Stimulated activated CD4-positive, alpha-beta T cell treated with anti-CD3 and anti-CD28 coated beads, Interleukin-2, amount 100 ng/mL, for 48 hours (primary cell): ENCODE measurements around the gene KPNA2.
"Not testable (repeated sequence)": the region's sequence is repeated elsewhere in the genome, so short reads cannot be mapped to it uniquely, and the experiment has no call there.

ENCODE experiments used
- DNase-seq, 2 donors: peaks; one replicate each; pipeline ENCODE4 v3.0.0-alpha.2; 2020

The KPNA2 gene

GRCh38 chr17:68061512-68062313, 26.2 kb downstream of the KPNA2 start:
- DNase-seq: no peak

DNA sequence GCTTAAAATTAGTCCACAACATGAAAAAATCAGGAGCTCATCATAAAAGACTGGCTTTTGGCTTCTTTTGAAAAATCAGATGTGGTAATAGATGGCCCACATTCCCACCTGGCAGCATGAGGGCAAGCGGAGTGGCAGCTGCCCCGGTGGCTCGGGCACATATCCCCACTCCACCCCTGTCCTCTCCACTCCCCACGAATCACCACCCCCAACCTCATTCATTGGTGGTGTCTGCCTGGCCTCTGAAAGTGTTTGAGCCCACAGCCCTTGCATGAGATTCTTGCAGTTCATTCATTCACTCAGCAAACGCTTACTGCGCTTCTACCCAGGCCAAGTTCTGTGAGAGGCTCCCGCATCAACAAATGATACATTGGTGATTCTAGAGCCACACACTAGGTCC, 29.8 kb downstream of the KPNA2 start:
- not testable (repeated sequence) for DNase-seq

DNA sequence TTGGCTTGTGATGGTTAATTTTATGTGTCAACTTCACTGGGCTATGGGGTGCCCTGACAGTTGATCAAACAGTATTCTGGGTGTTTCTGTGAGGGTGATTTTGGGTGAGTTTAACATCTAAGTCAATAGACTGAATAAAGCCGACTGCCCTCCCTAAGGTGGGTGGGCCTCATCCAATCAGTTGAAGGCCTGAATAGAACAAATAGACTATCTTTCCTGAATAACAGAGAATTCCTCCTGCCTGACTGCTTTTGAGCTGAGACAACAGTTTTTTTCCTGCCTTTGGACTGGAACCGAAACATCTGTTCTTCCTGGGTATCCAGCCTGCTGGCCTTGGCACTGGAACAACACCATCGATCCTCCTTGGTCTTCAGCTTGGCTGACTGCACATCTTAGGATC, 33.0 kb downstream of the KPNA2 start:
- not testable (repeated sequence) for DNase-seq

DNA sequence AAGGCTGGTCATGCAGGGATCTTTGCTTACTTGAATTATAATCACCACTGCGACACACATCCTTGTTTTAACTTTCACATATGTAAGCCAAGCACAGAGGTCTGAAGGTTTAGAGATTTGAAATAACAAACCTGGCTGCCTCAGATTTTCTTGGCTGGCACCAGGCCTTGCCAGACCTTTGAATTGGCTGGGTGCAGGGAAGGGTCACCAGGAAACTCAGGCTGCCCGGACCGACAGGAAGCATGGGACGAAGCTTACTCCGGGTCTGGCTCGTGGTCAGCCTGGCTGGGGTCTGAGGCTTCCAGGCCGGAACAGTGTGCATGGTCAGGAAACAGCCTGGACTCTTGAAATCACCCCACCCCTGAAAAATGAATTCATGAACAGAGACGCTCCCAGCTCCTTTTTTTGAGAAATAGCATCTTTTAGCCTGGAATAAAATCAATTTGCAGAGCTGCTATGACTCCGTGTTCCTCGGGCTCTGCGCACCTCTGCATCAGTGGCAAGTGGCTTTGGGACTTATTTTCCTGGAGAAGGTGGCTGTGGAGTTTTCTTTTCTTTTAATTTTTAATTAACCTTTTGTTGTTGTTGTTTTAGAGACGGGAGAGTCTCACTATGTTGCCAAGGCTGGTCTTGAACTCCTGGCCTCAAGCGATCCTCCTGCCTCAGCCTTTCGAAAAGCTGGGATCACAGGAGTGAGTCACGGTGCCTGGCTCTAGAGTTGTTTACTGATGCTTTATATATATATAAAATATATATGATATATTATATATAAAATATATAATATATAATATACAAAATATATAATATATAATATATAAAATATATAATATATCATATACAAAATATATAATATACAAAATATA, 35.3 kb downstream of the KPNA2 start:
- not testable (repeated sequence) for DNase-seq

DNA sequence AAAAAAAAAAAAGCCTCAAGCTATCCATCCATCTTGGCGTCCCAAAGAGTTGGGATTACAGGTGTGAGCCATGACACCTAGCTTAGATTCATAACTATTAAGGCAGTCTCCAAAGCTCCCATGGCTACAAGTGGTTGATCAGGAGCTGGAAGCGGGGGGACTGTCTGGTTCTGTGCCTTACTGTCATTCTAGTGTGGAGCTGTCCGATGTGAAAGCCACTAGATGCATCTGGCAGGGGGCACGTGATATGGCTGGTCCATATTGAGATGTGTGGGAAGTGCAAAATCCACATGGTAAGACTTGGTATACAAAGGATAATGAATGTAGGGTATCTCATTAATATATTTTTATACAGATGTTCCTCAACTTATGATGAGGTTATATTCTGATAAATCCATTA, 38.7 kb downstream of the KPNA2 start:
- DNase-seq: no peak

DNA sequence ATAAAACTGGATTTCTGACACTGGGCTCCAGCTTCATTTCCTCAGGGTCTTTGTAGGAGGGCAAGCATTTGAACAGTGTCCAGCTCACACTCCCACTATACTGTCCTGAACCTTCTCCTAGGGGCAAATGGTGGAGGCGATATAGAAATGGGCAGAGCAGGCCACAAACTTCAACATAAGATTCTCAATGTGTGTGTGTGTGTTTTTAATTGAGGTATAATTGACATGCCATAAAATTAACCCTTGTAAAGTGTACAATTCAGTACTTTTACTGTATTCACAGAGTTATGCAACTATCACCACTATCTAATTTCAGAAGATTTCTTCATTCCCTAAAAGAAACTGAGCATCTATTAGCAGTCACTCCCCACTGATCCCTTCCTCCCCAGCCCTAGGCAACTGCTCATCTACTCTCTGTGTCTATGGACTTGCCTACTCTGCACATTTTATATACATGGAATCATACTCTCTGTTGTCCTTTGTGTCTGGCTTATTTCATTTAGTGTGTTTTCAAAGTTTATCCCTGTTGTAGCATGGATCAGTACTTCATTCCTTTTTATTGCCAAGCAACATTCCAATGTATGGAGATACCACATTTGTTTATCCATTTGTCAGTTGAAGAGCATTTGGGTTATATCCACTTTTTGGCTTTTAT, 40.5 kb downstream of the KPNA2 start:
- DNase-seq: not testable (repeated sequence)

DNA sequence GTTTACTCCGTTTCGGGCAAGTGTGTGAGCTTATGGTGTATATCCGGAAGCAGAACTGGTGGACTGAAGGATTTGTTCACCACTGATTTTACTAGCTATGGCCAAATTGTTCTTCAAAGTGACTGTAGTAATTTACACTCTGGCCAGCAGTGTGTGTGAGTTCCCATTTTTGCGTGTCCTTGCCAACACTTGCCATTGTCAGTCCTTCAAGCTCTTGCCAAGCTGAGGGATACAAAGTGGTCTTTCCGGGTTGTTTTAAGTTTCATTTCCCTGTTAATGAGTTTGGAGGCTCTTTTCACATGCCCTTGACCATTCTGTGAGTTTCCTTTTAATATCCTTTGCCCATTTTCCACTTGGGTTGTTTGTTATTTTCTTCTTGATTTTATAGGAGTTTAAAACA, 42.0 kb downstream of the KPNA2 start:
- not testable (repeated sequence) for DNase-seq

DNA sequence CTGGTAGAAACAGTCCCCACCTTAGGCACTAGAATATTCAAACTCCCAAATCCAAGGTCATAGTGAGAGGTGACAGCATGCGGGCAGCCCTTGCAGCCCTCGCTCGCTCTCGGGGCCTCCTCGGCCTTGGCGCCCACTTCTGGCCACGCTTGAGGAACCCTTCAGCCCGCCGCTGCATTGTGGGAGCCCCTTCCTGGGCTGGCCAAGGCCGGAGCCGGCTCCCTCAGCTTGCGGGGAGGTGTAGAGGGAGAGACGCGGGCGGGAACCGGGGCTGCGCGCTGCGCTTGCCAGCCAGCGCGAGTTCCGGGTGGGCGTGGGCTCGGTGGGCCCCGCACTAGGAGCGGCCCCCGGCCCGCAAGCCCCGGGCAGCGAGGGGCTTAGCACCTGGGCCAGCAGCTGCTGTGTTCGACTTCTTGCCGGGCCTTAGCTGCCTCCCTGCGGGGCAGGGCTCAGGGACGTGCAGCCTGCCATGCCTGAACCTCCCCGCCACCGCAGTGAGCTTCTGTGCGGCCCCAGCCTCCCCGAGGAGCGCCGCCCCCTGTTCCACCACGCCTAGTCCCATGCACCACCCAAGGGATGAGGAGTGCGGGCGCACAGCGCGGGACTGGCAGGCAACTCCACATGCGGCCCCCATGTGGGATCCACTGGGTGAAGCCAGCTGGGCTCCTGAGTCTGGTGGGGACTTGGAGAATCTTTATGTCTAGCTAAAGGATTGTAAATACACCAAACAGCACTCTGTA, 45.0 kb downstream of the KPNA2 start:
- DNase-seq: no peak

DNA sequence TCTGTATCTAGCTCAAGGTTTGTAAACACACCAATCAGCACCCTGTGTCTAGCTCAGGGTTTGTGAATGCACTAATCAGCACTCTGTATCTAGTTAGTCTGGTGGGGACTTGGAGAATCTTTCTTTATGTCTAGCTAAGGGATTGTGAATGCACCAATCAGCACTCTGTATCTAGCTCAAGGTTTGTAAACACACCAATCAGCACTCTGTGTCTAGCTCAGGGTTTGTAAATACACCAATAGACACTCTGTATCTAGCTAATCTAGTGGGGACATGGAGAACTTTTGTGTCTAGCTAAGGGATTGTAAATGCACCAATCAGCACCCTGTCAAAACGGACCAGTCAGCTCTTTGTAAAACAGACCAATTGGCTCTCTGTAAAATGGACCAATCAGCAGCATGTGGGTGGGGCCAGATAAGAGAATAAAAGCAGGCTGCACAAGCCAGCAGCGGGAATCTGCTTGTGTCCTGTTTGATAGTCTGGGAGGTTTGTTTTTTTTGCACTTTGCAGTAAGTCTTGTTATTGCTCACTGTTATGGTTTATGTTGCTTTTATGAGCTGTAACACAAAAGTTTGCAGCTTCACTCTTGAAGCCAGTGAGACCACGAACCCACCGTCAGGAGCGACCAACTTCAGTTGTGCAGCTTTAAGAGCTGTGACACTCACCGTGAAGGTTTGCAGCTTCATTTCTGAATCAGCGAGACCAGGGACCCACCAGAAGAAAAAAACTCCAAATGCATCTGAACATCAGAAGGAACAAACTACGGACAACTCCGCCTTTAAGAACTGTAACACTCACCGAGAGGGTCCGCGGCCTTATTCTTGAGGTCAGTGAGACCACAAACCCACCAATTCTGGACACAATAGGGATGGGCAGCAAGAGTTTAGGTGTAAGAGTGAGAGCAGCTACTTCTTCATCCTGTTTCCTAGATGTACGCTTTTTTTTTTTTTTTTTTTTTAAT, 46.0 kb downstream of the KPNA2 start:
- not testable (repeated sequence) for DNase-seq

DNA sequence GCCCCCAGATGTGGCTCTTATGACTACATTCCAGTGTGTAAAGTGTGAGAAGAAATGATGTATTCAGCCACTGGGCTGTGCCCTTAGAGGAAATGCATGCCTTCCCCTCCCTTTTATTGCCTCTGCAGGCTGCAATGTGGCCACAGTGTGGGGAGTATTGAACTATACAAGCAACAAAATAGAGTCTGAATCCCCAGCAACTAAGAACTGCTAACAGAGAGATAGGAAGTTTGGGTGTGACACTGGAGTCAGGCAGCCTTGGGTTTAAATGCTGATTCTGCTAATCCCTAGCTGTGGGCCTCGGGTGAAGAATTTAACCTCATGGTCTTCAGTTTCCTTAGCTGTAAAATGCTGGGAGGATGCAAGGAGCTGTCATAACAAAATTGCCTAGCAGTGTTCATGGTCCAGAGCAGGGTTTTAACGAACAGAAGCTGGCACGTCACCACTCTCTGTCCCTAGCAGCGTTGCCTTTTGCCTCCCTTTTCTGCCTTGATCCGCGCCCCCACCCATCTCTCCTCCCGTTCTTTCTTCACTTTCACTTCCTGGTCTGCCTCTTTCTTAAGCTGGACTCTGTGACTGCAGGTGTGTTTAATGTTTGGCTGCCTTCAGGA, 50.3 kb downstream of the KPNA2 start:
- DNase-seq: no peak

GRCh38 chr17:68086666-68087065, 51.1 kb downstream of the KPNA2 start:
- DNase-seq: not testable (repeated sequence)

GRCh38 chr17:68087131-68087623, 51.6 kb downstream of the KPNA2 start:
- DNase-seq: not testable (repeated sequence)

GRCh38 chr17:68087851-68088250, 52.3 kb downstream of the KPNA2 start:
- no peak for DNase-seq

DNA sequence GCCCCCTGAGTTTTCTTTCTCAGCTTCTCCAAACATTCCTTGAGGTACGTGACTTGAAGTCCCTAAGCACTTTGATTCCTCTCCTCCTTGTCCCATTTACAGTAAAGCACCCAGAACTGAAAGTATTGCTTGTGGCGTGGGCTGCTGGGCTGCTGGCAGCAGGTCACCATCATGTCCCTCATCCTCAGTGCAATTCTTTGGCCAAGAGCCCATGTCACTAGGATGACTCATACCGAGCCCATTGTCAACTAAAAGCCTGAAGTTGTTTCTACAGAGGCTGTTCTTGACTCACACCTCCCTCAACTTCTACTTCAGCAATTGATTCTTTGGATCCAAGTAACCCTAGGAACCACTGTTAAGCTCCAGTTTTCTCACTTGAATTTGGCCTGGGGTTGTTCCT, 54.3 kb downstream of the KPNA2 start:
- DNase-seq: no peak

GRCh38 chr17:68094481-68095078, 59.0 kb downstream of the KPNA2 start:
- DNase-seq: no peak

- no peak for DNase-seq
Measured at GRCh38 chr17:68095205-68095811, 59.8 kb downstream of the KPNA2 start.

DNA sequence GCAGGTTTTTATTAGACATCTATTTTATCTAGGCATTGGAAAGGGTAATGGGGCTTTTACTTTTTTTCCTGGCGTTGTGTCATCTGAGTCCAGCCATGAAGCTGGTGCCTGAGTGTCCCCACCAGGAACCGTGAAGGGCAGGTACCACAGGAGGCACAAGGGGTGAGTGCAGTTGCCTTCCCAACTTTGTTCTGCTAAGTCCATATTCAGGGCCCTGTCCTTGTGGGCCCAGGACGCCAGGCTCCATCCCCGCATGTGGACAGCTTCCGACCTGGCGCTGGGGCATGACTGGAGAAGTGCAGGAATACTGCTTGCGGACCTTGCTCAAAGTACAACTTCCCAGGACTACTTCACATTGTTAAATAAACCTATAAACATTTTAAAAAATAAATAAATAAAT, 60.6 kb downstream of the KPNA2 start:
- no peak for DNase-seq
